SKM-1 (cell line): ENCODE results near the gene RBPMS2.

ENCODE experiments used
- DNase-seq: peaks from one replicate; lab custom pipeline; 2025; ENCODE audit not compliant: unreplicated experiment; lab: John Stamatoyannopoulos, UW

Gene RBPMS2

GRCh38 chr15:64783796-64784195 is 8.4 kb upstream of the RBPMS2 start:
- DNase-seq: no peak

GRCh38 chr15:64782751-64783150 is 7.4 kb upstream of the RBPMS2 start:
- DNase-seq: no peak

GRCh38 chr15:64781299-64781698 is 5.9 kb upstream of the RBPMS2 start:
- no peak for DNase-seq

GRCh38 chr15:64780600-64781156 is 5.3 kb upstream of the RBPMS2 start:
- DNase-seq: no peak

- DNase-seq: no peak
Observed at GRCh38 chr15:64779630-64780029, 4.2 kb upstream of the RBPMS2 start.

GRCh38 chr15:64779024-64779423 is 3.6 kb upstream of the RBPMS2 start:
- no peak for DNase-seq

GRCh38 chr15:64776402-64776786 is 1.0 kb upstream of the RBPMS2 start:
- DNase-seq: no peak

GRCh38 chr15:64774629-64775493 is 528 bp downstream of the RBPMS2 start:
- DNase-seq: no peak

- no peak for DNase-seq
Observed at GRCh38 chr15:64774037-64774628, 1.3 kb downstream of the RBPMS2 start.

GRCh38 chr15:64773606-64774005 is 1.8 kb downstream of the RBPMS2 start:
- DNase-seq: no peak

GRCh38 chr15:64772964-64773363 is 2.4 kb downstream of the RBPMS2 start:
- DNase-seq: no peak

GRCh38 chr15:64772488-64772887 is 2.9 kb downstream of the RBPMS2 start:
- DNase-seq: no peak

GRCh38 chr15:64770626-64771025 is 4.8 kb downstream of the RBPMS2 start:
- no peak for DNase-seq

- DNase-seq: no peak
Observed at GRCh38 chr15:64767203-64767602, 8.2 kb downstream of the RBPMS2 start.

- no peak for DNase-seq
Observed at GRCh38 chr15:64766058-64766457, 9.3 kb downstream of the RBPMS2 start.

- no peak for DNase-seq
Observed at GRCh38 chr15:64763874-64764273, 11.5 kb downstream of the RBPMS2 start.

GRCh38 chr15:64763462-64763861 is 11.9 kb downstream of the RBPMS2 start:
- no peak for DNase-seq

GRCh38 chr15:64763021-64763420 is 12.4 kb downstream of the RBPMS2 start:
- no peak for DNase-seq

- no peak for DNase-seq
Observed at GRCh38 chr15:64762546-64762945, 12.8 kb downstream of the RBPMS2 start.

- DNase-seq: no peak
Observed at GRCh38 chr15:64761156-64761555, 14.2 kb downstream of the RBPMS2 start.

GRCh38 chr15:64760056-64760455 is 15.3 kb downstream of the RBPMS2 start:
- no peak for DNase-seq

GRCh38 chr15:64755427-64755940 is 19.9 kb downstream of the RBPMS2 start:
- DNase-seq: no peak
